Bronchial epithelial cell (primary cell): ENCODE results near the gene SNTG2. TPM values are rescaled to one million over a fixed set of nuclear protein-coding genes. Genes with fewer than 3 reads are reported as not detected.

ENCODE experiments used
- DNase-seq: peaks from one replicate; pipeline ENCODE4 v3.0.0-alpha.2; 2010; ENCODE audit warnings: low read depth
- FAIRE-seq: peaks from 2 replicates; lab custom pipeline; 2011; peaks lifted over from hg19 to GRCh38; lab: Jason Lieb, UNC
- H3K27me3 ChIP-seq: 2 replicates; pipeline ENCODE4 v1.5.1; 2011; ENCODE audit warnings: low read length; ENCODE audit not compliant: control insufficient read depth, insufficient read depth
- H3K36me3 ChIP-seq: 2 replicates; pipeline ENCODE4 v1.5.1; 2011; ENCODE audit warnings: low read length; ENCODE audit not compliant: control insufficient read depth, insufficient read depth
- H3K4me3 ChIP-seq: 2 replicates; pipeline ENCODE4 v1.5.1; 2011; ENCODE audit warnings: mild to moderate bottlenecking, low read depth, low read length, control low read depth
- total RNA-seq: library from RNA; depleted of rRNA; stranded (reverse); fragments of >200 nt; gene quantifications from 2 replicates; pipeline ENCODE4 v1.2.1, GENCODE V29; 2014
- TF ChIP-seq, protein P1 (sequence below): IDR thresholded peaks from 2 replicates; pipeline ENCODE4 v1.5.1; 2011; ENCODE audit warnings: mild to moderate bottlenecking, moderate library complexity, low read length, control low read depth, inconsistent platforms; ENCODE audit not compliant: insufficient read depth, severe bottlenecking

SNTG2 gene
- total RNA-seq, 1 donor from 2014 or later = not detected

- FAIRE-seq (peak; percentile 23), DNase-seq (no peak)
- TF ChIP-seq, protein P1, sequence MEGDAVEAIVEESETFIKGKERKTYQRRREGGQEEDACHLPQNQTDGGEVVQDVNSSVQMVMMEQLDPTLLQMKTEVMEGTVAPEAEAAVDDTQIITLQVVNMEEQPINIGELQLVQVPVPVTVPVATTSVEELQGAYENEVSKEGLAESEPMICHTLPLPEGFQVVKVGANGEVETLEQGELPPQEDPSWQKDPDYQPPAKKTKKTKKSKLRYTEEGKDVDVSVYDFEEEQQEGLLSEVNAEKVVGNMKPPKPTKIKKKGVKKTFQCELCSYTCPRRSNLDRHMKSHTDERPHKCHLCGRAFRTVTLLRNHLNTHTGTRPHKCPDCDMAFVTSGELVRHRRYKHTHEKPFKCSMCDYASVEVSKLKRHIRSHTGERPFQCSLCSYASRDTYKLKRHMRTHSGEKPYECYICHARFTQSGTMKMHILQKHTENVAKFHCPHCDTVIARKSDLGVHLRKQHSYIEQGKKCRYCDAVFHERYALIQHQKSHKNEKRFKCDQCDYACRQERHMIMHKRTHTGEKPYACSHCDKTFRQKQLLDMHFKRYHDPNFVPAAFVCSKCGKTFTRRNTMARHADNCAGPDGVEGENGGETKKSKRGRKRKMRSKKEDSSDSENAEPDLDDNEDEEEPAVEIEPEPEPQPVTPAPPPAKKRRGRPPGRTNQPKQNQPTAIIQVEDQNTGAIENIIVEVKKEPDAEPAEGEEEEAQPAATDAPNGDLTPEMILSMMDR = no peak
Observed at GRCh38 chr2:1341404-1342120, 390.9 kb downstream of the SNTG2 start.

GRCh38 chr2:1348789-1349188, 398.1 kb downstream of the SNTG2 start:
- FAIRE-seq (no peak), DNase-seq (no peak)
- TF ChIP-seq, protein P1 = no peak
- no peaks in the 10 kb centered on the region for H3K36me3 ChIP-seq
- no peaks in the 10 kb centered on the region for H3K27me3 ChIP-seq
- H3K4me3 ChIP-seq = no peak overlapping the region

More at GRCh38 chr2:1341404-1342120, 390.9 kb downstream of the SNTG2 start:
- H3K27me3 ChIP-seq = no peaks in the 10 kb centered on the region
- H3K36me3 ChIP-seq = no peaks in the 10 kb centered on the region
- no peak overlapping the region for H3K4me3 ChIP-seq

- FAIRE-seq (peak; percentile 18), DNase-seq (no peak)
- TF ChIP-seq, protein P1 = no peak
- Histone ChIP-seq H3K27me3 (no peaks in the 10 kb centered on the region), H3K36me3 (no peaks in the 10 kb centered on the region), H3K4me3 (no peak overlapping the region)
Observed at GRCh38 chr2:1350111-1350510, 399.5 kb downstream of the SNTG2 start.

GRCh38 chr2:1353124-1353523, 402.5 kb downstream of the SNTG2 start:
- FAIRE-seq = no peak
- DNase-seq = no peak
- TF ChIP-seq, protein P1 = no peak
- Histone ChIP-seq H3K27me3 (no peaks in the 10 kb centered on the region), H3K4me3 (no peak overlapping the region), H3K36me3 (no peaks in the 10 kb centered on the region)

GRCh38 chr2:1353543-1353942, 402.9 kb downstream of the SNTG2 start:
- no peaks in the 10 kb centered on the region for H3K27me3 ChIP-seq
- FAIRE-seq (no peak), DNase-seq (no peak)
- H3K36me3 ChIP-seq = no peaks in the 10 kb centered on the region
- no peak overlapping the region for H3K4me3 ChIP-seq
- TF ChIP-seq, protein P1 = no peak
